Ishikawa (cell line): ENCODE data around the gene SYT4.

Experiments
- CEBPB ChIP-seq: IDR thresholded peaks from 2 replicates; pipeline ENCODE4 v1.6.1; 2012
- CREB1 ChIP-seq: IDR thresholded peaks from 2 replicates; pipeline ENCODE4 v1.6.1; 2012; ENCODE audit warnings: low read depth
- EGR1 ChIP-seq: IDR thresholded peaks from 2 replicates; pipeline ENCODE4 v1.6.1; 2012
- EP300 ChIP-seq: IDR thresholded peaks from 2 replicates; pipeline ENCODE4 v1.6.1; 2012; ENCODE audit warnings: borderline replicate concordance
- FOXM1 ChIP-seq: IDR thresholded peaks from 2 replicates; pipeline ENCODE4 v1.6.1; 2012; ENCODE audit warnings: low read depth, borderline replicate concordance
- NFIC ChIP-seq: IDR thresholded peaks from 2 replicates; pipeline ENCODE4 v1.6.1; 2012
- RAD21 ChIP-seq: IDR thresholded peaks from 2 replicates; pipeline ENCODE4 v1.6.1; 2012; ENCODE audit warnings: low read depth
- TAF1 ChIP-seq: IDR thresholded peaks from 2 replicates; pipeline ENCODE4 v1.6.1; 2012; ENCODE audit warnings: low read depth, mild to moderate bottlenecking
- TCF12 ChIP-seq: IDR thresholded peaks from 2 replicates; pipeline ENCODE4 v1.6.1; 2012; ENCODE audit warnings: low read depth
- TEAD4 ChIP-seq: IDR thresholded peaks from 2 replicates; pipeline ENCODE4 v1.6.1; 2012
- YY1 ChIP-seq: IDR thresholded peaks from 2 replicates; pipeline ENCODE4 v1.6.1; 2012; ENCODE audit warnings: low read depth
- ZBTB7A ChIP-seq: IDR thresholded peaks from 2 replicates; pipeline ENCODE4 v1.6.1; 2012; ENCODE audit warnings: low read depth
- TF ChIP-seq, protein P1 (sequence below): IDR thresholded peaks from 2 replicates; pipeline ENCODE4 v1.6.1; 2012
- TF ChIP-seq, protein P2 (sequence below): IDR thresholded peaks from 2 replicates; pipeline ENCODE4 v1.6.1; 2012; ENCODE audit warnings: low read depth, mild to moderate bottlenecking
- TF ChIP-seq, protein P3 (sequence below): IDR thresholded peaks from 2 replicates; pipeline ENCODE4 v1.6.1; 2012

Gene SYT4

DNA sequence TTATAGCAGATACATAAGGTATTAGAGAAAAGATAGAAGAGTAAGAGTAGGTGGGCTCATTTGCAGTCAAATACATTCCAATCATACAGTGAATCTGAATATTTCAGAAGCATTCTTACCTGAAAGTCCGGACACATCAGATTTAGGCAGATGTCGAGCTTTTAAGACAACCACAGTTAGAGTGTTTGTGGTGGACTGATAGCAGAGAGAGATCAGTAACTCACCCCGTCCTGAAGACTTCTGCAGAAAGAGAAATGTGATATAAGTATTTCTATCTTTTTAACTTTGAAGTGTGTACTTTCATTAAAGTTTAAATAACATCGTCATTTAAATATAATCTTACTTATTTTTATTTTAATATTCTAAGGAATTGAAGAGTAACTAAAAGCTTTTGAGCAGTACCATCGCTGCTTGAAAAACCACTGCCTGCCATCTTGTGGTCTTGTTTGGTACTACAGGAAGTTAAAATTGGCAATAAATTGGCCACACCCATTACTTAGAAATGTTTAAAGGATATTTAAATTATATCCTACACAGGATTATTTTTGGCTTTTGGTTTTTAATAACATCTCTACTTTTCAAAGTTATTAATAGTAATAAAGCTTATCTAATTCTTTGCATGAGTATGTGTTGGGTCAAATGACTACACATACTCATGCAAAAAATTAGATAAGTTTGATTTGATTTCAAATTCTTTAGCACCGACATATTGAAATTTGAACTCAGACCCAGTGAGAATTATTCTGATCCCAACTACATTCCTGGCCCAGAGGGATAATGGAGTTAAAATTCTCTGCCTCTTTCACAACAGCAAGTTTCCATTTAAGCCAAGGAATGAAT, 5.5 kb downstream of the SYT4 start:
- TF ChIP-seq CREB1 (no peak), RAD21 (peak; percentile 71)

DNA sequence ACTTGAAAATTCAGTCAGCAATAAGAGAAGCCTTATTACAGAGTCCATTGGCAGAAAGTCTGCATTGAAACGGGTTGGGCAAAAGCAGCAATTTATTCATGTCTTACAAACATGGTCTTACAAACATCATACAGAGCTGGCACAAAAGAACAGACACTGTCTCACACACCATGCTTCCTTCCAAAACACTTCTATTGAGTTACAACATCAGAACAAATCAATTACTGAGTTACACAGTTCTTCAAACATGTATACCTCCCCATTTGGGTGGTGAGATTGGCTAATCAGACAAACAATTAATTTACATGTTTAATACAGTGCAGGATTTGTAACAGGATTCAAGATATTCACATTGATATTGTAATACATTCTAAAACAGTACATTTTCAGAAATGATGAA, 9.5 kb downstream of the SYT4 start:
- TF ChIP-seq RAD21 (no peak), NFIC (no peak), ZBTB7A (no peak)
- TF ChIP-seq, protein P1, sequence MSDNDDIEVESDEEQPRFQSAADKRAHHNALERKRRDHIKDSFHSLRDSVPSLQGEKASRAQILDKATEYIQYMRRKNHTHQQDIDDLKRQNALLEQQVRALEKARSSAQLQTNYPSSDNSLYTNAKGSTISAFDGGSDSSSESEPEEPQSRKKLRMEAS, result no peak
- TF ChIP-seq, protein P2, sequence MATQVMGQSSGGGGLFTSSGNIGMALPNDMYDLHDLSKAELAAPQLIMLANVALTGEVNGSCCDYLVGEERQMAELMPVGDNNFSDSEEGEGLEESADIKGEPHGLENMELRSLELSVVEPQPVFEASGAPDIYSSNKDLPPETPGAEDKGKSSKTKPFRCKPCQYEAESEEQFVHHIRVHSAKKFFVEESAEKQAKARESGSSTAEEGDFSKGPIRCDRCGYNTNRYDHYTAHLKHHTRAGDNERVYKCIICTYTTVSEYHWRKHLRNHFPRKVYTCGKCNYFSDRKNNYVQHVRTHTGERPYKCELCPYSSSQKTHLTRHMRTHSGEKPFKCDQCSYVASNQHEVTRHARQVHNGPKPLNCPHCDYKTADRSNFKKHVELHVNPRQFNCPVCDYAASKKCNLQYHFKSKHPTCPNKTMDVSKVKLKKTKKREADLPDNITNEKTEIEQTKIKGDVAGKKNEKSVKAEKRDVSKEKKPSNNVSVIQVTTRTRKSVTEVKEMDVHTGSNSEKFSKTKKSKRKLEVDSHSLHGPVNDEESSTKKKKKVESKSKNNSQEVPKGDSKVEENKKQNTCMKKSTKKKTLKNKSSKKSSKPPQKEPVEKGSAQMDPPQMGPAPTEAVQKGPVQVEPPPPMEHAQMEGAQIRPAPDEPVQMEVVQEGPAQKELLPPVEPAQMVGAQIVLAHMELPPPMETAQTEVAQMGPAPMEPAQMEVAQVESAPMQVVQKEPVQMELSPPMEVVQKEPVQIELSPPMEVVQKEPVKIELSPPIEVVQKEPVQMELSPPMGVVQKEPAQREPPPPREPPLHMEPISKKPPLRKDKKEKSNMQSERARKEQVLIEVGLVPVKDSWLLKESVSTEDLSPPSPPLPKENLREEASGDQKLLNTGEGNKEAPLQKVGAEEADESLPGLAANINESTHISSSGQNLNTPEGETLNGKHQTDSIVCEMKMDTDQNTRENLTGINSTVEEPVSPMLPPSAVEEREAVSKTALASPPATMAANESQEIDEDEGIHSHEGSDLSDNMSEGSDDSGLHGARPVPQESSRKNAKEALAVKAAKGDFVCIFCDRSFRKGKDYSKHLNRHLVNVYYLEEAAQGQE, result no peak

DNA sequence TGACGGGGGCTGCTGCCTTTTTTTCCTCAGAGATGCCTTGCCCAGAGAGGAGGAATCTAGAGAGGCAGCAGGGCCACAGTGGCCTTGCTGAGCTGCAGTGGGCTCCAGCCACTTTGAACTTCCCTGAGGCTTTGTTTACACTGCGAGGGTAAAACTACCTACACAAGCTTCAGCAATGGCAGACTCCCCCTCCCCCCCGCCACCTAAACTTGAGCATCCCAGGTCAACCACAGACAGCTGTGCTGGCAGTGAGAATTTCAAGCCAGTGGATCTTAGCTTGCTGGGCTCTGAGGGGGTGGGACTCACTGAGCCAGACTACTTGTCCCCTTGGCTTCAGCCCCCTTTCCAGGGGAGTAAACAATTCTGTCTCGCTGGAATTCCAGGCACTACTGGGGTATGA, 11.8 kb downstream of the SYT4 start:
- TF ChIP-seq YY1 (no peak), TCF12 (no peak), EP300 (no peak)

DNA sequence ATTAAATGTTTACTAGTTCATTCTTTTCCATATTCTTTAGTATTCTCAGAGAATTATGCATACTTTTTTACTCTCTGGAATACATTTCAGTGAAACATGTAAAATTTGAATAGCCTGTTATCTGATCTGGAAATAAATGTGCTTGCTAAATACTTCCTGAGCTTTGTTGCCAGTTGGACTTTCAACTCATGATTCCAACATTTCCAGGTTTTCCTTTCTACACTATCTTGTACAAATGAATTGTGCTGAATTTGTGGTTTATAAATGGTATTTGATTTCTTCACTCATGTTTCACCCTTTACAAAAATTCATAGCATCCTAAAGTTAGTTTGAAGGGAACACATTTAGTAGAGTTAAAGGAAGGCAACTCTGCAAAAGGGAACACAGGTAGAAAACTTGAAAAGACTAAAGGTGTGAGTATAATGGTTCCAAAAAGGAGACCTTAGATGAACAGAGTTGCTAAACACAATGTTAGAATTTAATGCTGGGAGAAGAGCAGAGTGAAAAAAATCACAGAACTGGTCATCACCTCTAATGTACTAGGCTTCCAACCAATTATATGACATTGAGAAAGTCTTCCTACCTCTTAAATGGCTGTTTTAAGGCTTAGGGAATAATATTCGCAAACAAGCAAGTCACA, 28.6 kb downstream of the SYT4 start:
- TF ChIP-seq TAF1, result no peak
- no peak for TF ChIP-seq EGR1
- TF ChIP-seq EP300, result no peak
- TF ChIP-seq, protein P1, result no peak
- TF ChIP-seq FOXM1, result no peak

DNA sequence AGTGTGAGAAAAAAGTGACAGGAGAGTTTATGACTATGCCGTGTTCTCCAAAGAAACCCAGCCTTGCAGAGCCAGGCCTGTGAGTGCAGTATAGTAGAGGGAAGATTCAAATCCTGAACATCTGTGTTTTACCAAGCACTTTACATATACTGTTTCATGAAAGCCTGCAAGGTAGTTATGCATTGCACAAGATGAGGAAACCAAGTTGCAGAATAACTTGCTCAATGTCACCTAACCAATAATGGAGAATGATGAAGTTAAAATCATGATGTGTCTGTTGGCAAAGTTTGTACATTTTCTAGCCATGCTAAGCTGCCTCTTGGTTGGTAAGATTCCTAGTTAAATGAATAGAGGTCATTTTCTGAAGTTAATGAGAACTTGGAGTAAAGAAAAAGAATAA, 29.3 kb downstream of the SYT4 start:
- TF ChIP-seq TAF1 (no peak), EP300 (no peak), TEAD4 (no peak), CEBPB (no peak), RAD21 (no peak), EGR1 (no peak), FOXM1 (no peak), TCF12 (no peak), YY1 (no peak), CREB1 (no peak), ZBTB7A (no peak), NFIC (no peak)
- TF ChIP-seq, protein P1, result no peak
- TF ChIP-seq, protein P3, sequence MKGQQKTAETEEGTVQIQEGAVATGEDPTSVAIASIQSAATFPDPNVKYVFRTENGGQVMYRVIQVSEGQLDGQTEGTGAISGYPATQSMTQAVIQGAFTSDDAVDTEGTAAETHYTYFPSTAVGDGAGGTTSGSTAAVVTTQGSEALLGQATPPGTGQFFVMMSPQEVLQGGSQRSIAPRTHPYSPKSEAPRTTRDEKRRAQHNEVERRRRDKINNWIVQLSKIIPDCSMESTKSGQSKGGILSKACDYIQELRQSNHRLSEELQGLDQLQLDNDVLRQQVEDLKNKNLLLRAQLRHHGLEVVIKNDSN, result no peak
- TF ChIP-seq, protein P2, result no peak

DNA sequence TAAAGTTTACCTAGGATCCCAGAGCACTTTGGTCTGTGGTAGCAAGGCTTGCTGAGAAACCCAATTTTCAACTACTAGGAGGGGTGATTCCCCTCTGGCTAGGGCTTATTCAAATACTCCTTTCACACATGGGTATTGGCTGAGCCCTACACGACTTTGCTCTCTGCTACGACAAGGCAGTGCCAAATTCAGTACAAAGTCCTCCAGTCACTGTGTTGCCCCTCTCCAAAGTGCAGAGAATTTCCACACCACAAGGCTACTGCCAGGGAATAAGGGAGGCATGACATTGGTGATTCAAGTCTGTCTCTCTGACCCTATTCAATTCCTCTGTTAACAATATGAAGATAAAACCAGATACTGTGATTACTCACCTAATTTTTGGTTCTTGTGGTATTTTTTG, 38.9 kb downstream of the SYT4 start:
- TF ChIP-seq CREB1 (no peak), CEBPB (no peak), NFIC (no peak)

DNA sequence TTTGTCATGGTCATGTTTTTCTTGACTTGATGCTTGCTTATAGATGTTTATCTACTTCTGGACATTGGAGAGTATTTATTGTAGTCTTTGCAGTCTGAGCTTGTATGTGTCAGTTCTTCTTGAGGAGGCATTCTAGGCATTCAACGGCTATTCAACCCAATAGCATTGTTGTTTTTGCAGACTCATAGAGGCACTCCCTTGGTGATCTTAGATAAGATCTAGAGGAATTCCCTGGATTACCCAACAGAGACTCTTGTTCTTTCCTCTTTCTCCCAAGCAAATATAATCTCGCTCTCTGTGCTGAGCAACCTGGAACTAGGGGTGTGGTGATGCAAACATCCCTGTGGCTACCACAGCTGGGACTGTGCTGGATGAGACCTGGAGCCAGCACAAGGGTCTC, 40.4 kb downstream of the SYT4 start:
- TF ChIP-seq, protein P2, result no peak
- TF ChIP-seq YY1 (no peak), TEAD4 (no peak), CREB1 (no peak), ZBTB7A (no peak), NFIC (no peak), EP300 (no peak), TCF12 (no peak), EGR1 (no peak), RAD21 (no peak), FOXM1 (no peak), TAF1 (no peak), CEBPB (no peak)
- TF ChIP-seq, protein P3, result no peak
- TF ChIP-seq, protein P1, result no peak
